NCI-H2171 (cell line): ENCODE measurements around the gene MAD2L2.
A peak's percentile ranks its signal among the peaks of the same experiment; 100 is the strongest.

ENCODE experiments used
- DNase-seq: peaks from one replicate; lab custom pipeline; 2025; lab: John Stamatoyannopoulos, UW

The MAD2L2 gene

DNA sequence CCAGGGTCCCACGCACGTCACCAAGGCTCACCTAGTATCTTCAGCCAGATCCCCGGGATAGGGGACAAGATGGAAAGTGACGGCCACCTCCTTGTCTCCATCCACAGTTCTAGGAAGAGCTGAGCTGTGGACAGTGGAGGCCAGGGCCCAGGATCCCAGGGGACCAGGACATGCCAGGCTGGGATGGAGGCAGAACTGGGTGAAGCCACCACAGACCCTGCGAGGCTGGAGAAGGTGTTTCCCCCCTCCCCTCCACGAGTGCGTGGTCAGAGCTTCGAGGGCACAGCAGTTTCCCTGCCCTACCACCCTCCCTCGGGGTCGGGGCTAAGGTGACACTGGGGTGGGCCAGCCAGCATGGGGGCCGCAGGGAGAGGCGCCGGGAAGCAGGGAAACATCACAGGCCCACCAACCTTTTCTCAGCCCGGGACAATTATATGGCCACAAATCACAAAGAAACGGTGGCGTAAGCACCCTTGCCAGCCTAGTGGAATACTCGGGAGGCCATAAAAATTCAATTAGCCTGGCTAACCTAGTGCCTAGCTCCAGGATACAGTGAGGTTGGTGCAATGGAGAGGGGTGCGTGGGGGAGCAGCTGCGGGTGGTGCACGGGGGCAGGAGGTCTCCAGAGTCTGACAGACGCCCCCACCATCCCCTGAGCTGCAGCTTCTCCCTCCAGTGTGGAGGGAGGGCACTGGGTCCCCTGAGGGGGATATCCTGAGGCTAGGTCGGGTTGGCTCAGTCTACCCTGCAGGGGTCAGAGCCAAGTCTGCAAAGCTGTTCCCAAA is 23.9 kb upstream of the MAD2L2 start:
- no peak for DNase-seq

DNA sequence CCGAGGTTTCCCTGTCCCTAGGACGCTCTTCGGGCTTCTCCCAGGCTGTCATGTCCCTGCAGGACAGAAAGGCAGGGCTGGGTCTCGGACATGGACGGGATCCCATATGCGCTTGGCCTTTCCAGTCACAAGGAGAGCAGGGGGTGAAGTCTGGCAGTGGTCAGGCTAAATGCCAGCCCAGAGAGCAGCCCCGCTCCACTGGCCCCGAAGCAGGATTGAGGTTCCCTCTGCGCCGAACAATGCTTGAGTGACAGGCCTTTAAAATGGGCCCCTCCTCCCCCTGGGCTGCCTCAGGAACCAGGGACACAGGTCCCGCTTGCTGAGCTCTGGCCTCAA is 23.2 kb upstream of the MAD2L2 start:
- DNase-seq: no peak

DNA sequence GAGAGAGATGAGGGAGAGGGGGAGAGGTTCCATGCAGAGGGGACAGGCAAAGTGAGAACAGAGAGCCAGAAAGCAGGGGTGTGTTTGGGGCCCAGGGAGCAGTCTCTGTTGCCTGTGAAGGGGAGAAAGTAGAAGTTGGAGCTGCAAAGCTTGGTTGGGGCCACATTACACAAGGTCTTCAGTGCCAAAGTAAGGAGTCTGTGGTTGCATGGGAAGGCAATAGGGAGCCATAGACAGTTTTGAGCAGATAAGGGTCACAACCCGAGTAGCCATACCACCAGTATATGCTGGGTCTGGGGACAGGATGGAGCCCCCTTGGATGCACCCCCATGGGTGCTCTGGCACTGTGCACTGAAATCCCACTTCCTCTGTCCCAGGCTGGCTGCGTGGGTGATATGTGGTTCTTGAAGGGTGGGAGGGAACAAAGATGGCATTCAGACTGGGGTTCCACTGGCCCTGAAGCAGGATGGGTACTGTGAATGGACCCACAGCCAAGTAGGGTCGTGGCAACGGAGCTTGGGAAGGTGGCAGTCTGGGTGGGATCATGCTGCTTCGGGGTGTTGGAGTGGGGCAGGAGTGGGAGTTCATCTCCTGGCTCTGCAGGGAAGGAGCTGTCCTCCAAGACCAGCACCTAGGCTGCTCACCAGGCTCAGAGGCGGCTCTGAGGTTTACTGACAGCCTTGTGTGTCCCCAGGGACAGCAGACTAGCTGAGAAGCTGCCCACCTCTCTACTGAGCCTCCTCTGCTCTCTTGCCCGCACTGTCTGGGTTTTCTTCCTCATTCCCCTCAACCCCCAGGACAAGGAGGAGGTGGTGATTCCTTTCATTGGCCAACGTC is 22.6 kb upstream of the MAD2L2 start:
- DNase-seq: no peak

DNA sequence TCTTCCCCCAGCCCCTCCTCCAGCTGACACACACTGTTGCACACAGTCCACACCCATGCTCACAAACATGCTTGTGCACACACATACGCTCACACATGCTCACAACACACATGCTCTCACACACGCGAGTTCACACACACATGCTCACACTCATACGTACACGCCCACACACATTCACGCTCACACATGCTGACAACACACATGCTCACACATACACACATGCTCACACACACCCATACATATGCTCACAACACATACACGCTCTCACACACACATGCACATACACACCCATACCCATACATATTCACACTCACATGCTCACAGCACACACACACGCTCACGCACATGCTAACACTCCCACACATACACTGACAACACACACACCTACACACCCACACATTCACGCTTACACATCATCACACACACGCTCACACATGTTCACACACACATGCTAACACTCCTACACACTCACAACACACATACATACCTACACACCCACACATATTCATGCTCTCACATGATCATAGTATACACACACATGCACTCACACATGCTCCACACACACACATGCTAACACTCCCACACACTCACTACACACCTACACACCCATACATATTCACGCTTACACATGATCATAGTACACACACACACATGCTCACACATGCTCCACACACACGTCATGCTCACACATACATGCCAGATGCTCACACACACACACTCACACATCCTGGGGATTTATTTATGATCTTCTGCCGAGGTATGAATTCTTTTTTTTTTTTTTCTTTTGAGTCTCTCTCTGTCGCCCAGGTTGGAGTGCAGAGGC is 21.2 kb upstream of the MAD2L2 start:
- DNase-seq: no peak

DNA sequence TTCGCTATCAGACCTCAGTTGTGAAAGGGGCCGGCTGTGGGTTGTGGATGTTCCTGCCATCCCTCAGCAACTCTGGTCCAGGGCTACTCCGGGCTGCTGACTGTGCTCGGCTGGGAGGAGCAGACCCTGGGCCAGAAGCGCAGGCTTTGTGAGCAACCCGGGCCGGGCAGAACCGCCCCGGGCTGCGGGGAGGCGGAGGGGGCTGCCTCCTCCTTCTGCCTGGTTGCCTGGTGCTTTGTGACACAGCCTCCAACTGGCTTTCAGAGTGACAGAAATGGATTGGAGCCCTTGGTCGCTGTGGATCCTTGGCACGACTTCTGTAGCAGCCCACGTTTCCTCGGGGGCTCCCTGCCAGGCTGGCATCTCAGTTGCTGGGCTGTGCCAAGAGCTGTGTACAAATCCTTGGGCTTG is 20.6 kb upstream of the MAD2L2 start:
- peak; percentile 31 for DNase-seq

DNA sequence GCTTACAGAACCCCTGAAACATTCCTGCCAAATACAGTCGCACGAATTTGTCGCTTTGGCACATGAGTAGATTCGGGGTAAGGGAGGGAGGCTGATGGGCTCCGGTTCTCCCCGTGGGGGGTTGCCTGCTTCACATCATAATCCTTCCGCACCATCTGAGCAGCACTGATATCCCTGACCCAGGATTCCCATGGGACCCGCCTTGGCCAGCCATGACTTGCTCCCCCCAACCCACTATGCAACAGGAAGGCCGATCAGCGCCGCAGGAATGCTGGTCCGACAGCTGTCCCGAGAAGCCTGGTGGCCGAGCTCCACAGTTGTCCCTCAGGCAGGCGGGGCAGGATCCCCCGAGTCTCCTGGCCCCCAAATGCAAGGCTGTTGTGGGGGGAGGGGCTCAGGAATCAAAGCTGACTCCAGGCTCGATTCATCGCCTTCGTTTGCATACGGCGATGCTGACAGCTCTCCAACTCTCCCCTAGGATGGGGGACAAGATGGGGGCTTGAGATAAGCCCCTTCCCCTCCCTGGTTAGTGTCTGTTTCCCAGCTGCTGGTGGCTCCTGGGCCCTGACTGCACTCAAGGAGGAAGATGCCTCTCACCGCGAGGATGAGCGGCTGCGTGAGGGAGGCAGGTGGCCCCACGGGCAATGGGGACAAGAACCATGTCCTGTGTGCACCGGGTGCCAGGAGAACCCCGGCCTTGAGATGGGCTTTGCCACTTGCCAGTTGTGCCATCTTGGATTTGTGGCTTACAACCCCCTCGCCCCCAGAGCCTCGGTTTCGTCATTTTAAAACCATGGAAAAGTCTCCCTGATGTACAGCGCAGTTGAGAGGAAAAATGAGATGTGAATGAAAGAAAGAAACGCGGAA is 19.9 kb upstream of the MAD2L2 start:
- peak; percentile 93 for DNase-seq

DNA sequence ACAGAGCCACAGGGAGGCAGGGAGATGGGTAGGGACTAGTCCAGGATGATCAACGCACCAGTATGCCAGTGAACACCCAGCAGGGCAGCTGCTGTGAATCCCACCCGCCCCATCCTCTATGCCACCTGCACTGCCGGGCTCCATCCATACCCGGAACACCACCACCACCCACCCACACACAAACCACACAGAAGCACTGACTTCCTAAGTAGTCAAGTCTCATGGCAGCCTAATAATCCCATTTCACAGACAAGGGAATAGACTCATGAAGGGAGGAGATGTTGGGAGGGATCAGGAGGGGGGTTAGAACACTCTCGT is 16.9 kb upstream of the MAD2L2 start:
- DNase-seq: no peak

DNA sequence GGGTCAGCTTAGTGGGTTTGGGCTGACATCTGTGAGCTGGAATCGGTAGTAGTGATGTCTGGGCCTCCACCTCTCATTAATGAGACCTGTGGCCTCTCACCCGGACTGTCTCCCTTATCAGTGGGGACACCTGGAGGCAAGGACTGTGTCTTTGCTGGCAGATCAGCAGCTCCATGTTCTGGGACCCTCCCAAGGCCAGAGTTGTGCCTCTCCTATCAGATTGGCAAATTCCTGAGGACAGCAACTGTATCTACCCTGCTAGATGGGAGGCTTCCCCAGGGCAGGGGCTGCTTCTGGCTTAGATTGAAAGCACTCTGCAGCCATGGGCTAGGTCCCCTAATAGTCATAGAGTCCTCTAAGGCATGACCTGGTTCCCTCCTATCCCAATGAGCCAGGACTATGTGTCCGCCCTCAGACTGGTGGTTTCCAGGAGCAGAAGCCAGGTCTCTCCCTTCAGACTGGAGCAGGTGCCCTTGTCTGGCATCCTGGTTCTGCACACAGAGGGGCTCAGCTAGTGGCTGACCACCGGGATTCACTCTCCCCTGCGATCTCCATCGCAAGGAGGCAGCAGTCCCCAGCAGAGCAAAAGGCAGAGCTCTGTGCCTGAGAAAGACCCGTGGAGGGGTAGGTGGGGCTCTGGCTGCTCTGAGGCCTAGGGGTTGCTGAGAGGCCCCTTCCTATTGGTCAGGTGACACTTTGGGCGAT is 16.4 kb upstream of the MAD2L2 start:
- DNase-seq: no peak

DNA sequence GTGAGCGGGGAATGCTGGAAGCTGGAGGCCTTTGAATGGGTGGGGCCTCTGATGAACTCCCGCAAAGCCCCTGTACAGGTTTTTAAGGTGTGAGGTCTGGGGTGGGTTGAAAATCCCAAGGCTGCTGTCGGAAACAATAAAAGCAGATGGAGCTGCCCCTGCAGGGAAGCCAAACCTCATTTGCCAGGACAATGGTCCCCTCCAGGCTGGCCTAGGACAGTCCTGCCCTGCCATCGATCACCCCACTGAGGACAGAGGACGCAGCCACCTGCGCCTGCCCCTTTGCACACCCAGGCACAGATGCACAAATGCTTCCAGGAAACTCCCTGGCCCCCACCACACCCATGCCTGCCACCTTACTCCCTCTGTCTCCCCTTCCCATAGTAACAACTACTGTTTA is 14.9 kb upstream of the MAD2L2 start:
- no peak for DNase-seq

DNA sequence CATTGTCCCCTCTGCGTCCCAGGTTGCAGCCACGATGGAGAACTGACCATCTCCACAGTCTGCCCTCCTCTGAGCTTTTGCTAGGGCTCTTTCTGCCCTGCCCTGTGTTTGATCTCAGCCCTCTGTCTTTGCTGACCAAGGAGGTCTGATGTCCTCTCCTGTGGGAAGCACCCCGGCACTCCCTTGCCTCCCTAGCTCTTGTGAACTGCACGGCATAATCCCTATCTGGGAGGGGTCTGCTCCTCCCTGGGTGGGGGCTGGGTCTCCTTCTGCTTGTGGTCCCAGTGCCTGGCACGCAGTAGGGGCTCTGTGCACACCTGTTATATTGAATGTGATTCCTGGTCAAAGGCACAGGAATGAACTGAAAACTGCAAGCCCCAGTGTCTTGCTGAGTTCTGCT is 13.0 kb upstream of the MAD2L2 start:
- no peak for DNase-seq

DNA sequence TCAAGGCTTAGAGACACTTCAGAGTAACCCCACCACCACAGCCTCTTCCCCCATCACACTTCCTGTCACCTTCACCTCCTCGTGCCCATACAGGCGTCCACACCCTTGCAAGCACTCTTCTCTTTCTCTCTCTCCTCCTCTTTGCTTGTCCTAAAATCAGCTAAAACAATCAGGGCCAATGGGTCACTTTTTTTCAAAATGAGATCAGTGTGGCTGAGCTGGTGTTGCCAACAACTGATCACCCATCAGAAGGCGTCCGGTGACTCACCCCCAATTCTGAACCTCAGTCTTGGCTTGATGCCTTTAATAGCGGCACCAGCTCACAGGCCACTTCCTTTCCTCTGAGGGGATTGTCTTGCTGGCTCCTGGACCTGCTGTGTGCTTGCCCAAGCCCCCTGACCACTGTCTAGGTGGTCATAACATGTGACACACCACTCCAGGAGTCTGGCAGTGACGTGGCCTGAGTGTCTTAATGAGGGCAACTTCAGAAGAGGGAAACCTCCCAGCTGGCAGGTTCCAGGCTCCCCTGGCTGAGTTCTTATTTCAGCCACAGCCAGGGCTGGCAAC is 12.2 kb upstream of the MAD2L2 start:
- no peak for DNase-seq

DNA sequence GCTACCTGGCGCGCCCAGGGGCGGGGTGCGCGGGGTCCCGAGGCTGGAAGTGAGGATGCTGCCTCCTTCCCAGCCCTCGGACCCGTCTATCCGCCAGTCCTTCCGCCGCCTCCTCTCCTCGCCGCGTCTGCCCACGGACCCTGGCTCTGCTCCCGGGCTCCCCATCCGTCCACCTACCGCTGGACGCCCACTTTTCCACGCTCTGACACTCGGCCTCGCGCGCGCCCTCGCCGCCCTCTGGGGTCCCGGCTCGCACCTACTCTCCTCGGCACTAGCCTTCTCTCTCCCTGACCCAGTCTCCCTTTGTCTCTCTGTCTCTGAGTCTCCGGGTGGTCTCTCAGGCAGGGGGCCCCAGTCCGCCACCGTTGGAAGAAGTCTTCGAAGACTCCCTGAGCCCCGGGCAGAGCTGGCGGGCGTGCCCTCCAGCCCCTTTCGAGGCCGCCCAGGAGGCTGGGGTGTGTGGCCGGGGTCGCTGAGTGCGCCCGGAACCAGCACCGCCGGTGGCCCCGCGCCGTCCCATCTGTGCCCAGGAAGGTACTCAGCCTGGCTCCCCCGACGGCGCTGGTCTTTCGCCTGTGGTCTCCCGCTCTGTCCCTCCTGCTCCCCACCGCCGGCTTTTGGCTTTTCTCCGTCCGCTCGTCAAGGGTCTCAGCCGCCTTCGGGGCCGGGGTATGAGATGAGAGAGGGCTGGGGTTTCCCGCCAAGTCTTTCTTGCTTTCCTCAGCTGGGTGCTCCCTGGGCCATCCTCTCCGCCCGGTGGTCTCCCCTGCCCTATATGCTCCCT is 11.2 kb upstream of the MAD2L2 start:
- DNase-seq: no peak

DNA sequence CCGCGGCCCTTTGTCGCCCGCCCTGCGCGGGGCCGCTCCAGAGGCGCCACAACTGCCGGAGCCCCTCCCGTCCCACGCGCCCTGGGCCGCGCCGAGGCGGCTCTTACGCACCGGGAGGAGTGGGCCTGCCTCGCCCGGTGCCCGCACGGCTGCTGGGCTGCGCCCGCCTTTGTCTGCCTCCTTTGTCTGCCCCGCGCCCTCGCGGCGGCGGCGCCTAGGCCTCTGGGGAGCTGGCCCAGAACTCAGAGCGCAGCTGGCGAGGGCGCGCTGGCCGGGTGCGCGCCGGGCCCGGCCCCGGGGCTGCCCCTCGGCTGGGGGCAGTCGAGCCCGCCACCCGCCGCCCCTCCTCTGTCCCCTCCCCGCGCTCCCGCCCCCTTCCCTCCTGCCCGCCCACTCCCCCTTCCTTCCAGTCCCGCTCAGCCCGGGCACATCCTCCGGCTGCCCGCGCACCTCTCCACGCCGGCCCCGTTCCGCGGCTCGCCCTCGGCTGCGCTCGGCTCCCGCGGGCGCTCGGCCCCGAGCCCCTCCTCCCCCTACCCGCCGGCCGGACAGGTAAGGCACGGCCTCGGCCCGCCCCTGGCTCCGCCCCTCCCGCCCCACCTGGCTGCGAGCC is 10.5 kb upstream of the MAD2L2 start, which contains the start of gene DRAXIN:
TSS of gene DRAXIN (plus strand) at position 409 of the 613 bp plus-strand sequence. CDS start 14,549 bp downstream, outside the sequence.
- DNase-seq: peak; percentile 71

DNA sequence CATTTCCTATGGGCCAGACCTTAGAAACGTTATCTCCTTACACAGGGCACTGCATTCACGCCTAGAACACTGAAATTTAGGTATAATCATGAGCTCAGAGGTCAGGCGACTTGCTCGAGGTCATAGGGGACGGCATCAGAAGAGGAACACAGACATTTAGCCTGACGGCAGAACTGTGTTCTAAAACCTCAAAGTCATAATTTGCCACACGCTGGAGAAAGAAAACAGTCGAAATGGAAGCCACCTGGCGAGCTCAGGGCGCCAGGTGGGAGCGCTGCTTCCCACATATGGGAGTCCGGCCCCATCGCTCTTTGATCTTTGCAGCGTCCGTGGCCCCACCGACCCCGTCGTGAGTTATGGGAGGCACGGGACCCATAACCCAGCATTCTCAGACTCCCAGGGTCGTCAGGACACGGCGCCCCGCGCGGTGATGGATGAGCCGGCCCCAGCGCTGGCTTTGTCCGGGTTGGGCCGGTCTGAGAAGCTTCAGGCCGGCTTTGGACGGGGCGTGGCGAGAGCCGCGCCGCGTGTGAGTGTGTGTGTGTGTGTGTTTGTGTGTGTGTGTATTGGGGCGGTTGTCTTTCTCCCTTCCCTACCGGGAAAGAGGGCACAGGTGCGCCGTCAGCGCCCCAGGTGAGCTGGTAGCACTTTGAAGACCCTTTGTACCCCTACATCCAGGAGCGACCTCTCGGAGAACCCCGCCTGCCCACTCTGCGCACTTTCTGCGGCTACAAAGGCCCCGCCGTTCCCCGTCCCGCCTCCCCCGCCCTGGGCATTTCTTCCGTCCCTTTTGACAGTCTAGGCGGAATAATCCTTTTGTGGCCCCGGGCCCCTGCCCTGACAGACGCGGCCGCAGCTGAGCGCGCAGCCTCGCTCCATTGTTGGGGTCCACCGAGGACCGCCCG is 9.7 kb upstream of the MAD2L2 start:
- DNase-seq: peak; percentile 40

DNA sequence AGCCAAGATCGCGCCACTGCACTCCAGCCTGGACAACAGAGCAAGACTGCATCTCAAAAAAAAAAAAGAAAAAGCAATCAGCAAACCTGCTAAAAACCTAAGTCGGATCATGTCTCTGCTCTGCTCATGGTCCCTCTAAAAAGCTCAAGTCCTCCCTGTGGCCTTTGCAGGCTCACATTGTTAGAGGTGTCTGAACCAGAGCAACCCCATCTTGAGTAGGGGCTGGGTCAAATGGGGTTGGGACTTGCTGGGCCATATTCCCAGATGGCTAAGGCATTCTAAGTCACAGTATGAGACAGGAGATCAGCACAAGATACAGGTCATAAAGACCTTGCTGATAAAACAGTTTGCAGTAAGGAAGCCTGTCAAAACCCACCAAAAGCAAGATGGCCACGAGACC is 7.6 kb upstream of the MAD2L2 start:
- no peak for DNase-seq

DNA sequence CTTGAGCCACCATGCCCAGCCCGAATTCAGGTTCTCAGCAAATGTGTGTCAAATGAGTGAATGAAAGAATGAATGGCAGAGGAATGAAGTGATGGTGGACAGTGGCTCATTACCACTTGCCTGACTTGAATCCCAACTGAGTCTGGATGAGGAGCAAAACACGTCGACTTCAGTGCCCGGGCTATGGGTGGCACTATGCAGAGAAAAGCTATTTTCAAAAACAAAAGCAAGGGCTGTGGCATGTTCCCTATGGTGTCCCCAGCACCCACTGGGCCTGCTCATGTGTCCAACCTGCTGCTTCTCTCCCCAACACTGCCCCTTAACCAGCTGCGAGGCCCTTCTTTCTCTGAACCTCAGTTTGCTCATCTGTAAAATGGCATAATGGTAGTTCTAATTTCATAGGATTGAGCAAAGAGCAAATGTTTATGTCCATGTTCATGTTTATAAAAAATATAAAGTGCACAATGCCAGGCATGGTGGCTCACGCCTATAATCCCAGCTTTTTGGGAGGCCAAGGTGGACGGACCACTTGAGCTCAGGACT is 4.3 kb upstream of the MAD2L2 start:
- DNase-seq: no peak

DNA sequence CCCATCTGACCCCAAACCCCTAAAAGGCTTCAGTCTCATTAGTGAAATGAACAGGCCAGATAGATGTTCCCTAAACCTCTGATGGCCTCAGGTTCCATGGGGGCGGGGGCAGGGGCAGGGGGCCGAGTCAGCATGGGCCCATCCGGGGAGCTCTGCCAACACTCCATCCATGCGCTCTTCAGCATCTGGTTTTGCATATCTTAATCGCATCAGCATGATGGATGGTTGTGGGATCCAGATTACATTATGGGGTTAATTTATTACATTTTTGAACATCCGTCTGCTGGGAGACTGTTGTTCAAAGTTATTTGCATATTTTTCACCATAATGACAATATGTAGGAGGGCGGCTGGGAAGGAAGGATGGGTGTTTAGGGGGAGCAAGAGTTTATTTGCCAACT is 3.1 kb upstream of the MAD2L2 start:
- peak; percentile 42 for DNase-seq

DNA sequence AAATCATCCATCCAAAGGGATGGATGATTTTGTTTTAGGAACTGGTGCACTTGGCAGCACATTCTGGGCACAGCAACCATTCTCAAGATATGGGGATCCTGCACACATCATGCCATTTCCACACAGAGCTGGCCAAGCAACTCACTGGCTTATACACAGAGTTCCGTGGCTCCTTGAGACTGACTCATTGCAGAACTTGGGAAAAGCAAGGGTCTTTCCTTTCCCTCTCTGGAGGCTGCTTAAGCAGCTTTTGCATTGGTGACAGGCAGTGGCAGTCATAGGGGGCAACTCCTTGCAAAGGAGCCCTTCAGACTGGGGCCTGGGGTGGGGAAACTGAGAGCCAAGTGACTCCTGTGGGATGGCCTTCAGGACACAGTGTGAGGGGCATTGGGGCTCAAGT is 1.9 kb upstream of the MAD2L2 start:
- no peak for DNase-seq
